GM06990 (cell line): Measurements from ENCODE around the gene KSR2.

Source experiments
- DNase-seq: peaks from one replicate; pipeline ENCODE4 v3.0.0-alpha.2; 2011; ENCODE audit not compliant: insufficient read length; ENCODE audit errors: extremely low read depth
- H3K27me3 ChIP-seq: replicated peaks from 2 replicates; pipeline ENCODE4 v1.6.0; 2011; ENCODE audit warnings: low read length; ENCODE audit not compliant: control insufficient read depth, insufficient read depth
- H3K36me3 ChIP-seq: 2 replicates; pipeline ENCODE4 v1.5.1; 2011; ENCODE audit warnings: low read length; ENCODE audit not compliant: control insufficient read depth, insufficient read depth
- H3K4me3 ChIP-seq: replicated peaks from 2 replicates; pipeline ENCODE4 v1.5.1; 2011; ENCODE audit warnings: low read depth, mild to moderate bottlenecking, control low read depth, low read length
- CTCF ChIP-seq: IDR thresholded peaks from 2 replicates; pipeline ENCODE4 v1.5.1; 2011; ENCODE audit warnings: low read length, control low read depth, mild to moderate bottlenecking, inconsistent platforms; ENCODE audit not compliant: insufficient read depth, poor library complexity, severe bottlenecking

KSR2 gene

GRCh38 chr12:117850048-117850447 is 118.7 kb downstream of the KSR2 start:
- TF ChIP-seq CTCF: peak; percentile 86
- H3K27me3 ChIP-seq: no peaks in the 10 kb centered on the region; the same call in 1 of the 2 replicates
- DNase-seq: no peak
- H3K36me3 ChIP-seq: no peaks in the 10 kb centered on the region
- H3K4me3 ChIP-seq: no peak overlapping the region

DNA sequence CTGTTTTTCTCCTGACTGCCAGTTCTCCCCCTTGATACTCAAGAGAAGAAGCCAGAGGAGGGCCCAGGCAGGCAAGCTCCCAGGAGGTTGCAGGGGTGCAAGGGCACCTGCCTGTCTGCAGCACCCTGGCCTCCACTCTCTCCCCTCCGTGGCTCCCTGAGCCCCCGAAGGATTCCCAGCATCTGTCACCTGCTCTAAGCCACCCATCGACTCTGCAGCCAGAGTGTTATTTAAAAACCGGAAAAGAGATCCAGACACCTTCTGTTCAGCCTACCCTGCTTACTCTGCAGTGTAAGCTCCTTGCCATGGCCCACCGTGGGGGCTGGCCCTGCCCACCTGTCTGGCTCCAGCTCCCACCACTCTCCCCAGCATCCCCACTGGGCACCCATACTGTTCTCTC is 121.4 kb downstream of the KSR2 start:
- DNase-seq: no peak
- no peak overlapping the region for H3K4me3 ChIP-seq
- H3K36me3 ChIP-seq: no peaks in the 10 kb centered on the region
- TF ChIP-seq CTCF: no peak
- H3K27me3 ChIP-seq: peaks cover 2% of the 10 kb centered on the region; the same call in 1 of the 2 replicates

DNA sequence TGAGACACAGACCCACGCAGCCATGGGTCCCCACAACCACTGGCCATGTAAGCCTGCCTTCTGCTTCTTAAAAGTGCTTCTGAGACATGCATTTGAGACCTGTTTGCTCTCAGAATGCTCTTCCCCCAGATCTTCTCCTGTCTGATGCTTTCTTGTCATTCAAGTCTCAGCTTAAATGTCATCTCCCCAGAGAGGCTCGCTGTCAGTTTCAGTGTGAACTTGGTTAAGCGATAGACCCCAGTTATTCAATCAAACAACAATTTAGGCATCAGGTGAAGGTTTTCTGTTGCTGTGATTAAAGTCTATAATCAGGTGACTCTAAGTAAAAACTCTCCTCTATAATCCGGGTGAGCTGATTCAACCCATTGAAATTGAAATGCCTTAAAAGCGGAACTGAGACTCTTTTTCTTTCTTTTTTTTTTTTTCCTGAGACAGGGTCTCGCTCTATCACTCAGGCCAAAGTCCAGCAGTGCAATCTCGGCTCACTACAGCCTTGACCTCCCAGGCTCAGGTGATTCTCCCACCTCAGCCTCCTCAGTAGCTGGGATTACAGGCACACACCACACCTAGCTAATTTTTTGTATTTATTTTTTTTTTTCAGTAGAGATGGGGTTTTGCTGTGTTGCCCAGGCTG is 123.4 kb downstream of the KSR2 start:
- TF ChIP-seq CTCF: no peak
- no peak overlapping the region for H3K4me3 ChIP-seq
- peaks cover 2% of the 10 kb centered on the region; the same call in 1 of the 2 replicates for H3K27me3 ChIP-seq
- no peaks in the 10 kb centered on the region for H3K36me3 ChIP-seq
- no peak for DNase-seq

- Histone ChIP-seq H3K36me3 (no peaks in the 10 kb centered on the region), H3K27me3 (peaks cover 2% of the 10 kb centered on the region; the same call in 1 of the 2 replicates), H3K4me3 (no peak overlapping the region)
- no peak for TF ChIP-seq CTCF
- no peak for DNase-seq
Measured at GRCh38 chr12:117844114-117844830, 124.5 kb downstream of the KSR2 start.

DNA sequence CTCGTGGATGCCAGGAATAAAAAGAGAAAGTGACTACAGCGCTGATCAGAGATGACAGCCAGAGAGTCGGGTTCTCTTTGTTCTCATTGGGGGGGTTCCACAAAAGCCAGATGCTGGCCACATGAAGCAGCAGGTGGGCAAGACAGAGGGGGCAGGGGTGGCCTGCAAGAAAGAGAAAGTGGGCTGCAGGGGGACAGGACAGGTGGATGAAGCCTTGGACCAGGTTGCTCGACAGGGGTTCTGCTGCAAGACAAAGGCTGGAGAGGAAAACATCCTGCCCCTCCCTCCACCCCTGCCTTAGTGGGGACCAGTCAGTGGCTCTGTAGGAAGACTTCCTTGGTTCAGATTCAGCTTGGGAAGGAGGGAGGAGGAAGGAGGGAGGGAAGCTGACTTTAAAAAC is 126.2 kb downstream of the KSR2 start:
- DNase-seq: no peak
- Histone ChIP-seq H3K27me3 (peaks cover 2% of the 10 kb centered on the region; the same call in 1 of the 2 replicates), H3K4me3 (no peak overlapping the region), H3K36me3 (no peaks in the 10 kb centered on the region)
- no peak for TF ChIP-seq CTCF
